GM21447 (cell line): Measurements from ENCODE around the gene CCT4.
"Not testable (repeated sequence)": the region's sequence is repeated elsewhere in the genome, so short reads cannot be mapped to it uniquely, and the experiment has no call there.

Experiments used
- ATAC-seq: cut with Tn5 transposase; IDR thresholded peaks from one replicate; pipeline ENCODE4 v1.9.1; 2021; ENCODE audit not compliant: unreplicated experiment

Gene CCT4

DNA sequence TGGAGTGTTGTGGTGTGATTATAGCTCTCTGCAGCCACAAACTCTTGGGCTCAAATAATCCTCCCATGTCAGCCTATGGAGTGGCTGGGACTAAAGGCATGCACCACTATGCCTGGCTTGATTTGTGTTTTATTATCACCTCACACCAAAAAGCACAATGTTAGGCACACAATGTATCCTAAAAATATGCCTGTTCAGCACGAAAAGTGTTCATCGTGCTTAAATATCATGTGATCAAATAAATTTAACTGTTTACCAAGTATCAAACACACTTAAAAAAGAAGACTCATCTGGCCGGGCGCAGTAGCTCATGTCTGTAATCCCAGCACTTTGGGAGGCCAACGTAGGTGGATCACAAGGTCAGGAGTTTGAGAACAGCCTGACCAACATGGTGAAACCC is 5.6 kb downstream of the CCT4 start:
- no peak for ATAC-seq

DNA sequence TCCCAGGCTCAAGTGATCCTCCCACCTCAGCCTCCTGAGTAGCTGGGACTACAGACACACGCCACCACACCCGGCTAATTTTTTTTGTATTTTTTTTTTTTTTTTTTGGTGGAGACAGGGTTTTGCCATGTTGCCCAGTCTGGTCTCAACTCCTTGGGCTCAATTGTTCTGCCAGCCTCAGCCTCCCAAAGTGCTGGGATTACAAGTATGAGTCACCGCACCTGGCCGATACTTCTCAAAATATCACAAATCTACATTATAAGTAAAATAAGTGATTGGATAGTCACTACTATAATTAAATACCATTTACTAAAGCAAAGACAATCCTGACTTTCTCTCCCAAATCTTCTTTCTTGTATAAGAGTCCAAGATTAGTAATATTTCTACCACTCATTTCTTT is 9.1 kb downstream of the CCT4 start:
- not testable (repeated sequence) for ATAC-seq

- no peak for ATAC-seq
Observed at GRCh38 chr2:61878761-61879160, 9.7 kb downstream of the CCT4 start.

DNA sequence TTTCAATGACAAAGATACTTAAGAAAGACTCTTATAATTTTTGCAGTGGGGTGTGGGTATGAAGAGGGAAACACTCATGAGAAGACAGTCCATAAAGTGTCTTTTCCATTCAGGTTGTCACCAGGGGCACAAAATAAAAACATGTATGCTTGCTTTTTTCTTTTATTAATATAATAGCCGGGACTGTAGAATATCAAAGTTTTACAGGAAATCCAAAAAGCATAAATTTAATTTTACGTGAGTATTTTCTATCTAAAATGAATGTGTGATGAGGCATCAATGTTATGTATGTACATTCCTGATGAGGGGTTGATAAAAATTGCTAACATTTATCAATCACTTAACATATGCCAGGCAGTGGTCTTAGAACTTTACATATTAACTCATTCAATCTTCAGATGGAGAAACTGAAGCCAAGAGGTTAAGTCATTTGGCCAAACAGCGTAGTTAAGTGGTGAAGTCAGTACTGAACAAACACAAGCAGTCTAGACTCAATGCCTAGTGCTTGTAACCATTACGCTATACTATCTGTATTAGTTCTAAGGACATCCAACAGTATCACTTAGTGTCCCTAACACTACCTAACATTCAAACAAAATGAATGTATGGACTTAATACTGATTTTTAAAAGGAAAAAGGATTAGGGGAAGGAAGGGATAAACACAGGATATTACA is 10.7 kb downstream of the CCT4 start:
- ATAC-seq, result no peak

DNA sequence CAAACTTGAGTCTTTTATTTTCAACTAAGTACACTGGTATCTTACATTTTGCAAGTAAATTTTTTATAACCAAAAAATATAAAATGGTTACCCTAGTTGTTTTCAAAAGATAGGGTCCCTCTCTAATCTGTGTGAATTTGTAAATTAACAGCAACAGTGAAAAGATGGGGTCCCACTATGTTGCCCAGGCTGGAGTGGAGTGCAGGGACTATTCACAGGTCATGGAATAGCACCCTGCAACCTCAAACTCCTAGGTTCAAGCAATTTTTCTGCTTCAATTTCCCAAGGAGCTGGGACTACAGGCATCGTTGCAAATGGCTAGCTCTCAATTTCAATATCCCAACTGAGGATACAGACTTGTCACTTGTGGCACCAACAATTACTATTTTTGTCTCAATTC is 12.1 kb downstream of the CCT4 start:
- ATAC-seq, result no peak

GRCh38 chr2:61866482-61867089 is 21.9 kb downstream of the CCT4 start:
- not testable (repeated sequence) for ATAC-seq

- no peak for ATAC-seq
Observed at GRCh38 chr2:61862085-61862484, 26.4 kb downstream of the CCT4 start.

DNA sequence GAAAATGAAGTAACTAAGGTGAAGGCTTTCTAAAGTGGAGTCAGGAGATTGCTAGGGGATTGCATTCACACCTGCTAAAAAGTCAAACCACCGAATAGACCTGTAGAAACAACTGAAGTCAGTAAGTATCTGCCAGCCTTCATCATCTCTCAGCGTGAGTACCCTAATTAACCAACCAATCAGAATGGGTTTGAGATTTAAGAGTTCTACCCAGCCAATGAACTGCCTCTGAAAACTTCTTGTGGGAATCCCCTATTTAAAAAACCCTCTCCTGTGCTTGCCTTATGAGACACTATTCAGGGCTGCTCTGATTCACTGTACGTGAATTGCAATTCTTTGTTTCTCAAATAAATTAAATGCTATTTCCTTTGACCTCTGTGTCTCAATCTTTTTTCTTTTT is 31.2 kb downstream of the CCT4 start:
- no peak for ATAC-seq

DNA sequence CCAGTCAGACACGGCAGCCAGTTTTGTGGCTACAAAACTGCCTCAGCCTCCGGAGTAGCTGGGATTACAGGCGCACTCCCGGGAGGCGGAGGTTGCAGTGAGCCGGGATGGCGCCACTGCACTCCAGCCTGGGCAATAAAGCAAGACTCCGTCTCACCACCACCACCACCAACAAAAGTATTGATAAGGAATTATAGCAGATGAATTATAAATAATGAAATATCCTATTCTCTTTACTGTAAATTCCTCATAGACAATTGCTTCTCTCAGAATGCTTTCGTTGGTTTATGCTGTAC is 33.2 kb downstream of the CCT4 start:
- no peak for ATAC-seq

DNA sequence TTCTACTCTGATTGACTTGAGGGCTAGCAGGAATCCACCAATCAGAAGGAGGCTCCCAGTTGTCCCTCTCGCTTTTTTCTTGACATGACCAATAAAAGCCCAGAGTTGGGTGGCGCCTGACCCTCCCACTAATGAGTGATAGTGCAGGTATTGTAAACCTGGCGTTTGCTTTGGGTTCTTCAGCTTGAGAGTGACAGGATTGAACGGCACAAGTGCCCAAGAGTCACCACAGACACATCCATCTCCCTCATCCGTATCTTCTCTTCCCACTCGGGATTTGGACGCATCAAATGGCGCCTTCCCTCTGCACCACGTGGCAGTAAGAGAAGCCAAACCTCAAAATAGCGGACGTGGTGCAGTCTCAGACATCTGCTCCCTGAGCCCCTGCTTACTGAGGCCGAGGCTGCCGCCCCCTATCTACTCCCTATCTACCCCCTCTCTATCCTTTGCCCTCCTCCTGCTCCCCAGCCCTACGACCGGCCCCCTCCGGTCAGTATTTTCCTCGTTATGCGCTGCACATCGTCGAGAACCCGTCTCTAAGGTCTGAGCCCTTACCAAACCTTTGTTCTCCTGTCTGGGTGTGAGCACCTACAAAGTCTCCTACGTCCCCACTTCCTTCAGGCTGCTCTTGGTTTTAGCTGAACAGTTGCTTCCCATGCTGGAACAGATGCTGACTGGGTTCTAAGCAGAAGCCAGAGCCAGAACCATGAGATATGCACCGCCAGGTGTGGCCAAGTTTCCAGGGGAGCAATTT is 33.7 kb downstream of the CCT4 start:
- peak; percentile 93 for ATAC-seq

DNA sequence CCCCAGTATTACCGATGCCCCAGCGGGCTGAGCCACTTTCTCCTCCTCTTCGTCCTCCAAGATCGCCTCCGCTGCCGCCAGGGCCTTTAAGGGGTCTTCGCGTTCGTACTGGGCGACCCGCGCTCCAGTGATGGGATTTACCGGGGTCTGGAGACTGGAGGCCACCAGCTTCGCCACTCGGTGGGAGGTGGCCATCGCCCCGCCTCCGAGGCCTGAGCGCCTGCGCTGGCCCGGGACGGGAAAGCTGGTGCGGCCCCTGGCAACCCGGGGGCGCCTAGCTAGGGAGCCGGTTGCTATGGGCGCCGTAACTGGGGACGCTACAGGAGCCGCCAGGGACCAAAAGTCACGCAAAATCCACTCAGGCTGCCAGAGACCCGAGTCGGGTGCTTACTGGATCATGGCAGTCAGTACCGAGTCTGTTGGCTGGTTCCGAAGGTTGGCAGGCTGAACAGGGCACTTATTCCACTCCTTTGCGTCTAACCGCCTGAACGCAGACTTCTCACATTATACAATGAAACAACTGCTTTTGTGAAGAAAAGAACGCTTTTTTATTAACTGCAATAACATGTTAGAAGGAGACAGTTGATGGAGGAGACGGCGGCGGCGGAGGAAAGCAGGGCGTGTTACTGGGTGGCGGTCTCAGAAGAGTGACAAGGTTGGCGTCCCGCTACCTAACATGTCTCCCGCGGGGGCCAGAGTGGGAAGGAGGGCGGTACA is 34.5 kb downstream of the CCT4 start, which contains the start of gene FAM161A:
TSS of gene FAM161A (minus strand) at position 214 of the 717 bp plus-strand sequence. CDS start at position 195, 19 bp downstream.
- ATAC-seq, result peak; percentile 74

- ATAC-seq, result peak; percentile 54
Observed at GRCh38 chr2:61853086-61853846, 35.2 kb downstream of the CCT4 start.

DNA sequence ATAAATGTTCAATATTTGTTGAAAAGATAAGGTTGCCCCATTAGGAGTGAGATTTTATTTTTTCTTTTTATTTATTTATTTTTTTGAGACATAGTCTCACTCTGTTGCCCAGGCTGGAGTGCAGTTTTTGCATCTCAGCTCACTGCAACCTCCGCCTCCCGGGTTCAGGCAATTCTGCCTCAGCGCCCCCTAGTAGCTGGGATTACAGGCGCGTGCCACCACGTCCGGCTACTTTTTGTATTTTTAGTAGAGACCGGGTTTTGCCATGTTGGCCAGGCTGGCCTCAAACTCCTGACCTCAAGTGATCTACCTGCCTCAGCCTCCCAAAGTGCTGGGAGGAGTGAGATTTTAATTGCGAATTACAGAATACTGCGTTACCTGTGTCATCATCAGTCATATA is 37.2 kb downstream of the CCT4 start:
- not testable (repeated sequence) for ATAC-seq

- ATAC-seq, result no peak
Observed at GRCh38 chr2:61845320-61845719, 43.1 kb downstream of the CCT4 start.

DNA sequence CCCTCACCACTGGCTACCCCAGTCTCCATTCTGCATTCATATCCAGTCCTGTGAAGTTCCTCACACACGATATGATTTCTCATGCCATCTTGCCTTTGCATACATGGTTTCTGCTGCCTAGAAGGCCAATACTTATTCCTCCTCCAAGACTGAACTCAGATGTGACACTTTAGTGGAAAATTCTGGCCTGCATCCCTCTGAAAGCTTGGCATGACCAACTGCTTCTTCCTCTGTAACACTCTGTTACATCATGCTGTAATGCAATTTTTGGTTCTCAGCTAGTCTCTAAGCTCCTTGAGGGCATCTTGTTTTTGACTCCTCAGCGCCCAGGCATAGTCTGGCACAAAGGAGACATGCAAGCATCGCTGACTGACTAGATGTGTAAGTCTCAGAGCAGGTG is 47.2 kb downstream of the CCT4 start:
- ATAC-seq, result no peak

DNA sequence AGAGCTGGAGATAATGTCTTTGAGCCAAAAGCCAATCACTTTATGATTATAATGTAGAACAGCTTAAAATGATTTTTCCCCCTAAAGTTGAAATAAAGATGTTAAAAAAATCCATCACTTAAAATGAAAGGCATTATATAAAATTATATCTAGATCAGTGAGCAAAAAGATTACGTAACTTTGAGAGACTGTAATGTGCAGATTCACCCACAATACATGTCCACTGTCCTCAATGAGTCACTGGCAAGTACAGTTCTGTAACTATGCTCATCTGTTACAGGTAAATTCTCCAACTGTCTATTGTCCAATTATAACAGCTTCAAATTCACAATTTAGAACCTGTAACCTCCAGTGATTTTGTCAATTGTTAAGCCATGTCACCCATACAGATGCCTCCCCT is 53.6 kb downstream of the CCT4 start:
- no peak for ATAC-seq

DNA sequence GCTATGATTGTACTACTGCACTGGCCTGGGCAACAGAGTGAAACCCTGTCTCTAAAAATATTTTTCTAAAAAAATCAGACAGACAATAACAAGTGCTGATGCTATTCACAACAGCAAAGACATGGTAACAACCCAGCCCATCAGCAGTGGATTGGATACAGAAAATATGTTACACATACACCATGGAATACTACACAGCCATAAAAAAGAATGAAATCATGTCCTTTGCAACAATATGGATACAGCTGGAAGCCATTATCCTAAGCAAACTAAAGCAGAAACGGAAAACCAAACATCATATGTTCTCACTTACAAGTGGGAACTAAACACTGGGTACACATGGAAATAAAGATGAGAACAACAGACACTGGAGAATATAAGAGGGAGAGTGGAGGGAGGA is 54.5 kb downstream of the CCT4 start:
- ATAC-seq, result no peak

DNA sequence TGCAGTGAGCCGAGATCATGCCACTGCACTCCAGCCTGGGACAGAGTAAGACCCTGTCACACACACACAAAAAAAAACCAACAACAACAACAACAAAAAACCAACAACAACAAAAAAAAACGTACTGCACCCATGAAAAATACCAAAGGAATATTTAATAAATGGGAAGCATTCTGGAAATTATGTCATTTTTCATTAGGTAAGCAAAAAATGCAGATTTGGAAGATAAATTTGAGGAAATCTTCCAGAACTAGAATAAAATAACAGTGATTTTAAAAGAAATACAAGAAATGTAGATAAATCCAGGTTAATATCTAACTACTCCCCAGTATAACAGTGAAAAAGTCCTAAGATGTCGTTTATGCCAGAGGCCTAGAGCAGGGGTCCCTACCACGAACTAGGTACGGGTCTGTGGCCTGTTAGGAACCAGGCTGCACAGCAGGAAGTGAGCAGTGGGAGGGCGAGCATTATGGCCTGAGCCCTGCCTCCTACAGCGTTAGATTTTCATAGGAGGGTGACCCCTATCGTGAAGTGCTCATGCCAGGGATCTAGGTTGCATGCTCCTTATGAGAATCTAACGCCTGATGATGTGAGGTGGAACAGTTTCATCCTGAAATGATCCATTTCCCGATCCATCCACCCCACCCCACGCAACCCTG is 56.1 kb downstream of the CCT4 start:
- ATAC-seq, result no peak

DNA sequence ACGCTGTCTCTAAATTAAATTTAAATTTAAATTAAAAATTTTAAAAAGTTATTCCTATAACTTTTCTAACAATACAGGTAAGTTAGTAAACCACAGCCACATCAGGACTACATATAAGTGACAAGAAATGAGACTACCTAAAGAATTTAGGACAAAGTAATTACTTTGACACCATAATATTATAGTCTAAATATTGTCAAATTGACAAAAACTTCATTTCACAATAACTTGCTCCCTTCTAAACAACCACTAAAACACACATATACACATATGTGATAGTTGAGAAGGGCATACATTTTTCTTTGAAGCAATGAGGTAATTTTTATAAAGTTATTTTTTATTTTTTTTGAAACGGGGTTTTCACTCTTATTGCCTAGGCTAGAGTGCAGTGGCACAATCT is 66.2 kb downstream of the CCT4 start:
- no peak for ATAC-seq
